ENCODE data around the gene LIMK1. TPM values are rescaled to one million over a fixed set of nuclear protein-coding genes. Genes with fewer than 3 reads are reported as not detected.

LIMK1 gene
- total and polyA plus RNA-seq, 12 donors, result 5.0 to 17.3 (median 9.6) TPM

GRCh38 chr7:74093671-74094223 is 10.1 kb downstream of the LIMK1 start:
- peak overlapping the region in 7 of 10 donors; percentile 46 to 63 (median 57) for H3K4me3 ChIP-seq
- H3K36me3 ChIP-seq, result peaks cover 0 to 23% (median 4%) of the 10 kb centered on the region in 9 donors
- H3K27ac ChIP-seq, result peak overlapping the region in 9 of 10 donors; percentile 63 to 92 (median 75)
- TF ChIP-seq CTCF (IDR thresholded peaks at IDR 0.05), result no peak
- DNase-seq, result peak in 1 of 2 donors; percentile 37
- 53 to 57% methylated on average over 15 of the region's 15 CpGs for WGBS, 2 donors
- peaks cover 10 to 38% (median 30%) of the 10 kb centered on the region in 9 donors for H3K4me1 ChIP-seq
- H3K27me3 ChIP-seq, result no peaks in the 10 kb centered on the region
- peak in 7 of 8 donors; percentile 1 to 26 (median 19) for ATAC-seq
- H3K9me3 ChIP-seq, result peaks cover 0 to 5% (median 0%) of the 10 kb centered on the region in 11 donors
- intact Hi-C loops (cut with DNase I), result loop anchor here in 3 of 10 donors (5.0 kb wide), 2 partner anchors 79 to 84 kb away; partner anchors contain the start of gene EIF4H (in 2 of the 3)

- intact Hi-C loops (cut with DNase I), result loop anchor here in 4 of 10 donors (5.0 kb wide), 3 partner anchors 63 to 83 kb away; partner anchors contain the start of gene EIF4H (in 2 of the 4)
These were observed 10.9 kb downstream of the LIMK1 start for GRCh38 chr7:74094224-74095101.

GRCh38 chr7:74095135-74095534 is 11.5 kb downstream of the LIMK1 start:
- H3K9me3 ChIP-seq, result peaks cover 0 to 5% (median 0%) of the 10 kb centered on the region in 11 donors
- 98% methylated on average over 6 of the region's 6 CpGs for WGBS, 2 donors
- no peak for ATAC-seq
- intact Hi-C loops (cut with DNase I), result loop anchor here in 1 of 10 donors (5.0 kb wide), 1 partner anchor 62 kb away; no protein-coding TSS in a partner anchor
- H3K4me1 ChIP-seq, result peaks cover 10 to 38% (median 30%) of the 10 kb centered on the region in 9 donors
- H3K27me3 ChIP-seq, result no peaks in the 10 kb centered on the region
- no peak for TF ChIP-seq CTCF (IDR thresholded peaks at IDR 0.05)
- H3K27ac ChIP-seq, result peak overlapping the region in 8 of 10 donors; percentile 63 to 92 (median 74)
- H3K36me3 ChIP-seq, result peaks cover 0 to 37% (median 11%) of the 10 kb centered on the region in 9 donors
- no peak for DNase-seq
- peak overlapping the region in 9 of 10 donors; percentile 31 to 63 (median 54) for H3K4me3 ChIP-seq

More at GRCh38 chr7:74094224-74095101, 10.9 kb downstream of the LIMK1 start:
- TF ChIP-seq CTCF (IDR thresholded peaks at IDR 0.05), result no peak
- Histone ChIP-seq H3K27ac (peak overlapping the region in 9 of 10 donors; percentile 17 to 92 (median 74)), H3K27me3 (no peaks in the 10 kb centered on the region), H3K9me3 (peaks cover 0 to 5% (median 0%) of the 10 kb centered on the region in 11 donors), H3K4me3 (peak overlapping the region in 9 of 10 donors; percentile 31 to 63 (median 54)), H3K36me3 (peaks cover 0 to 31% (median 10%) of the 10 kb centered on the region in 9 donors), H3K4me1 (peaks cover 10 to 38% (median 30%) of the 10 kb centered on the region in 9 donors)
- ATAC-seq (peak; percentile 50 to 81 (median 70)), DNase-seq (peak; percentile 44 to 66)
- WGBS, 2 donors, result 22 to 32% methylated on average over 32 of the region's 32 CpGs

Data from heart right ventricle (tissue), 16 donors.